Neuronal stem cell (in vitro differentiated cells): ENCODE results near the gene OSBPL6.

Experiments
- DNase-seq: peaks from one replicate; pipeline ENCODE4 v3.0.0-alpha.2; 2013; ENCODE audit warnings: low spot score
- H2AFZ ChIP-seq: one replicate; pipeline ENCODE4 v1.6.1; 2013; ENCODE audit warnings: mild to moderate bottlenecking, low read length, inconsistent platforms
- H2AK5ac ChIP-seq: 2 replicates; pipeline ENCODE4 v1.6.1; 2013; ENCODE audit warnings: low read depth, mild to moderate bottlenecking, inconsistent platforms, low read length, moderate library complexity, mixed read lengths
- H2BK120ac ChIP-seq: 2 replicates; pipeline ENCODE4 v1.6.1; 2013; ENCODE audit warnings: low read depth, mild to moderate bottlenecking, inconsistent platforms, low read length, moderate library complexity, mixed read lengths
- H2BK12ac ChIP-seq: one replicate; pipeline ENCODE4 v1.6.1; 2013; ENCODE audit warnings: low read length, inconsistent platforms
- H2BK15ac ChIP-seq: 2 replicates; pipeline ENCODE4 v1.6.1; 2013; ENCODE audit warnings: mild to moderate bottlenecking, low read length, inconsistent platforms, mixed read lengths
- H2BK5ac ChIP-seq: one replicate; pipeline ENCODE4 v1.6.1; 2013; ENCODE audit warnings: inconsistent platforms, mild to moderate bottlenecking, low read length, moderate library complexity
- H3K14ac ChIP-seq: one replicate; pipeline ENCODE4 v1.6.1; 2013; ENCODE audit warnings: low read length, inconsistent platforms
- H3K18ac ChIP-seq: 2 replicates; pipeline ENCODE4 v1.6.1; 2013; ENCODE audit warnings: low read length, inconsistent platforms
- H3K23ac ChIP-seq: 2 replicates; pipeline ENCODE4 v1.6.1; 2013; ENCODE audit warnings: low read depth, mild to moderate bottlenecking, mixed read lengths, low read length, inconsistent platforms; ENCODE audit not compliant: poor library complexity
- H3K27ac ChIP-seq: replicated peaks from 3 replicates; pipeline ENCODE4 v1.5.1; 2013; ENCODE audit warnings: low read length, inconsistent platforms
- H3K27me3 ChIP-seq, 3 experiments: 2 replicates each; pipeline ENCODE4 v1.6.1; 2013; ENCODE audit warnings: low read length in 3 of 3, mild to moderate bottlenecking in 2 of 3, inconsistent platforms in 1 of 3, low read depth in 1 of 3, mixed read lengths in 1 of 3, moderate library complexity in 1 of 3; ENCODE audit not compliant: control insufficient read depth in 3 of 3, insufficient read depth in 3 of 3
- H3K36me3 ChIP-seq, 2 donors: replicated peaks in 1 of 2; 2 replicates each; pipeline ENCODE4 v1.6.1; 2013; ENCODE audit warnings: low read length in 2 of 2; ENCODE audit not compliant: control insufficient read depth in 2 of 2, insufficient read depth in 2 of 2
- H3K4ac ChIP-seq: 2 replicates; pipeline ENCODE4 v1.6.1; 2013; ENCODE audit warnings: inconsistent platforms, mild to moderate bottlenecking, low read length, moderate library complexity
- H3K4me1 ChIP-seq, 2 donors: 1 replicate in 1 of 2; 2 replicates in 1 of 2; pipeline ENCODE4 v1.6.1; 2013; ENCODE audit warnings: low read length in 2 of 2, low read depth in 1 of 2; ENCODE audit not compliant: control insufficient read depth in 2 of 2, insufficient read depth in 1 of 2
- H3K4me2 ChIP-seq: one replicate; pipeline ENCODE4 v1.6.1; 2013; ENCODE audit warnings: mild to moderate bottlenecking, low read length, inconsistent platforms; ENCODE audit not compliant: insufficient read depth, poor library complexity, severe bottlenecking
- H3K4me3 ChIP-seq, 2 donors: 2 replicates each; pipeline ENCODE4 v1.5.1; 2013; ENCODE audit warnings: low read length in 2 of 2, mild to moderate bottlenecking in 2 of 2, inconsistent platforms in 1 of 2, moderate library complexity in 1 of 2
- H3K79me1 ChIP-seq: one replicate; pipeline ENCODE4 v1.6.1; 2013; ENCODE audit warnings: low read depth, mild to moderate bottlenecking, inconsistent platforms, low read length, moderate library complexity
- H3K9ac ChIP-seq: one replicate; pipeline ENCODE4 v1.6.1; 2013; ENCODE audit warnings: mild to moderate bottlenecking, low read depth, low read length, inconsistent platforms; ENCODE audit not compliant: poor library complexity
- H3K9me3 ChIP-seq, 2 donors: replicated peaks in 1 of 2; 2 replicates each; pipeline versions ENCODE3 to v1.6.1; 2013; ENCODE audit warnings: low read length in 2 of 2, mild to moderate bottlenecking in 2 of 2, inconsistent platforms in 1 of 2, low read depth in 1 of 2, mixed read lengths in 1 of 2, moderate library complexity in 1 of 2; ENCODE audit not compliant: control insufficient read depth in 2 of 2, insufficient read depth in 1 of 2
- H4K8ac ChIP-seq: one replicate; pipeline ENCODE4 v1.6.1; 2013; ENCODE audit warnings: low read depth, mild to moderate bottlenecking, inconsistent platforms, low read length, moderate library complexity
- H4K91ac ChIP-seq: one replicate; pipeline ENCODE4 v1.6.1; 2013; ENCODE audit warnings: low read length, low read depth, mild to moderate bottlenecking, inconsistent platforms; ENCODE audit not compliant: poor library complexity
- WGBS, 2 donors: extraction: QIAGEN DNeasy Blood & Tissue Kit; methylation state at CpG; one replicate each; pipeline ENCODE4 v1.1.7; 2013; ENCODE audit warnings: missing lambda C conversion rate in 2 of 2, mixed read lengths in 1 of 2; ENCODE audit not compliant: insufficient read length in 2 of 2, insufficient replicate concordance in 1 of 2; ENCODE audit errors: extremely low coverage in 2 of 2; 5-methylcytosine and 5-hydroxymethylcytosine counted together

The OSBPL6 gene

DNA sequence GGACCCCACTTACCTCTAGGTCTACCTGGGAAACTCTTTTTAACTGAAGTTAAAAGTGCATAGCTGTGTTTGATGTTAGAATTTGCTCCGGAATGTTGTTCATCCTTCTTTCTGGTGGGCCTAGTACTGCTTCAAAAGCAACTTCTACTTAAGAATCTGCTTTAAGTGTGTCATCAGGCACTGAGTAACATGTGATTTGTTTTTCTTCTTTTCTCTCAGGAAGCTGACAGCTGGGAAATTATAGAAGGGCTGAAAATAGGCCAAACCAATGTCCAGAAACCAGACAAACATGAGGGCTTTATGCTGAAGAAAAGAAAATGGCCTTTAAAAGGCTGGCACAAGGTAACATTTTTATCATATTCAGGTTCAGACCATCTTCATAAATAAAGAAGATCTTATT, 133.7 kb downstream of the OSBPL6 start:
- Histone ChIP-seq H3K9ac (no peak overlapping the region), H3K9me3 (no peaks in the 10 kb centered on the region), H3K27ac (no peak overlapping the region), H2BK120ac (no peak overlapping the region), H3K27me3 (no peaks in the 10 kb centered on the region), H3K4me3 (no peak overlapping the region), H3K14ac (no peak overlapping the region), H3K4ac (no peak overlapping the region), H4K8ac (no peak overlapping the region), H2BK15ac (no peak overlapping the region), H3K36me3 (no peaks in the 10 kb centered on the region), H3K18ac (no peak overlapping the region), H3K23ac (no peak overlapping the region), H2AK5ac (no peak overlapping the region), H3K4me1 (no peaks in the 10 kb centered on the region), H2BK5ac (no peak overlapping the region), H2AFZ (no peak overlapping the region), H3K4me2 (no peak overlapping the region), H3K79me1 (no peaks in the 10 kb centered on the region), H2BK12ac (no peak overlapping the region), H4K91ac (no peak overlapping the region)
- DNase-seq = no peak
- WGBS, 2 donors = no CpG with 5 or more reads among the region's 1 CpG

- H3K27ac ChIP-seq = no peak overlapping the region
- H3K4me3 ChIP-seq = no peak overlapping the region
- H3K23ac ChIP-seq = no peak overlapping the region
- H2BK5ac ChIP-seq = no peak overlapping the region
- no peak overlapping the region for H2BK15ac ChIP-seq
- no peaks in the 10 kb centered on the region for H3K79me1 ChIP-seq
- H2BK120ac ChIP-seq = no peak overlapping the region
- no peak overlapping the region for H3K9ac ChIP-seq
- no peak overlapping the region for H3K4ac ChIP-seq
- no peaks in the 10 kb centered on the region for H3K4me1 ChIP-seq
- H2AK5ac ChIP-seq = no peak overlapping the region
- DNase-seq = no peak
- no peaks in the 10 kb centered on the region for H3K36me3 ChIP-seq
- no peak overlapping the region for H3K4me2 ChIP-seq
- no CpG with 5 or more reads among the region's 8 CpGs for WGBS, 2 donors
- no peak overlapping the region for H4K8ac ChIP-seq
- no peak overlapping the region for H3K14ac ChIP-seq
- no peak overlapping the region for H4K91ac ChIP-seq
- no peaks in the 10 kb centered on the region for H3K27me3 ChIP-seq
- H2BK12ac ChIP-seq = no peak overlapping the region
- peak overlapping the region; percentile 21 for H2AFZ ChIP-seq
- no peak overlapping the region for H3K18ac ChIP-seq
- H3K9me3 ChIP-seq = no peaks in the 10 kb centered on the region
Observed at GRCh38 chr2:178330175-178331017, 136.1 kb downstream of the OSBPL6 start.

DNA sequence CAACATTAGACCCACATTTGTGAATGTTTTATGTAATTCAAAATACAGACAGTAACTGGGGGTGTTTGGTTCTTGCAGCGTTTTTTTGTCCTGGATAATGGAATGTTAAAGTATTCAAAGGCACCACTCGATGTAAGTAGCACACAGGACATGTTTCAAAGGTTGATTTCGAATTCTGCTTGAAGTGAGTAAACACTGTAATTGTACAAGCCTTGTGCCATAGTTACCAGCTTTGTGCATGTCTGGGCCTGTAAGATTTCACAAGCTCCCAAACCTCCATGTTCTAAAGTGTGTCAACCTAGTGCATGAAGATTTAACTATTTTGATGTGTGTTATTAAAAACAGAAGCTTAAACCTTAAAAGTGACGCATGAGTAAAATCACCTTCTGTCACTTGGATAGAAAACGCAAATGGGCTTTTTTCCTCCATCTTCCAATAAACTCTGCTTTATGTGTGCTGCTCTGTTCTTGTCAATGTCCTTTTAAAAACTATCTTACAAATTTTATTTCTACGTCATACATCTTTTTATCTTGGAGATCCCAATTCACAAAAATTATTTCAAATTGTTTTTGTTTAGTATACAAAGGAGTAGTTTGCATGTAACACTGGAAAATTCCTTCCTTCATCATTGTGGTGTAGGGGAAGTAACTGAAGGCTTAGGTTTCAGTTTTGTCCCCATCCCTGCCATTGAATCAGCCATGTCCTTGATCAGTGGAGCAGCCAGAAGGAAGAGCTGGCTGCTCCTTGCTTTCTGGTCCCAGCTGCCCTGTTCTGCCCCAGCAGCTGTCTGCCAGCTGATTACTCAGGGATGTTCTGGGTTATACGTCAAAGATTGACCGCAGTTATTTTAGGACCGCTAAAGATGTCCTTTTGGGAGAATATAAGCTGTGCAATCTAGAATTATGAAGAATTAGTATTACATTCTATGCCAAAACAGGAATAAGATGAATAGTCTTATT, 137.4 kb downstream of the OSBPL6 start:
- H3K14ac ChIP-seq = no peak overlapping the region
- H2BK15ac ChIP-seq = no peak overlapping the region
- no peak overlapping the region for H4K8ac ChIP-seq
- no peak for DNase-seq
- 100% methylated on average over 1 of the region's 9 CpGs; no CpG with 5 or more reads in 1 of the 2 donors for WGBS, 2 donors
- H3K79me1 ChIP-seq = no peaks in the 10 kb centered on the region
- H3K4me2 ChIP-seq = no peak overlapping the region
- peak overlapping the region; percentile 60 for H2AFZ ChIP-seq
- H3K36me3 ChIP-seq = peaks cover 0 to 4% of the 10 kb centered on the region in 2 donors
- H3K9ac ChIP-seq = no peak overlapping the region
- no peak overlapping the region for H3K4ac ChIP-seq
- no peak overlapping the region for H2AK5ac ChIP-seq
- H3K27ac ChIP-seq = no peak overlapping the region
- H3K9me3 ChIP-seq = no peaks in the 10 kb centered on the region
- no peak overlapping the region for H2BK12ac ChIP-seq
- no peak overlapping the region for H3K4me3 ChIP-seq
- H3K18ac ChIP-seq = no peak overlapping the region
- no peaks in the 10 kb centered on the region for H3K4me1 ChIP-seq
- H3K27me3 ChIP-seq = no peaks in the 10 kb centered on the region
- H2BK120ac ChIP-seq = no peak overlapping the region
- no peak overlapping the region for H2BK5ac ChIP-seq
- no peak overlapping the region for H4K91ac ChIP-seq
- no peak overlapping the region for H3K23ac ChIP-seq

- no CpG with 5 or more reads among the region's 3 CpGs for WGBS, 2 donors
- Histone ChIP-seq H3K79me1 (no peaks in the 10 kb centered on the region), H3K4me1 (no peaks in the 10 kb centered on the region), H2BK5ac (no peak overlapping the region), H4K91ac (no peak overlapping the region), H2AK5ac (no peak overlapping the region), H2BK15ac (no peak overlapping the region), H3K4ac (no peak overlapping the region), H3K9ac (no peak overlapping the region), H2BK12ac (no peak overlapping the region), H3K9me3 (no peaks in the 10 kb centered on the region), H2BK120ac (no peak overlapping the region), H3K27me3 (no peaks in the 10 kb centered on the region), H4K8ac (no peak overlapping the region), H2AFZ (no peak overlapping the region), H3K27ac (no peak overlapping the region), H3K4me3 (no peak overlapping the region), H3K14ac (no peak overlapping the region), H3K23ac (no peak overlapping the region), H3K18ac (no peak overlapping the region), H3K36me3 (peaks cover 0 to 4% of the 10 kb centered on the region in 2 donors), H3K4me2 (no peak overlapping the region)
- no peak for DNase-seq
Observed at GRCh38 chr2:178333851-178334250, 139.5 kb downstream of the OSBPL6 start.
